Naive thymus-derived CD4-positive, alpha-beta T cell (primary cell): ENCODE results near the gene RBFA. TPM values are rescaled to one million over a fixed set of nuclear protein-coding genes. Genes with fewer than 3 reads are reported as not detected.

Source experiments
- ATAC-seq: fragments of 150-1000 bp; cut with Tn5 transposase; 2 replicates; pipeline ENCODE4 v1.10.0; 2021; ENCODE audit warnings: mild to moderate bottlenecking, moderate library complexity
- CTCF ChIA-PET: fragments of 350-600 bp; sonication (Branson Sonifier 250); formaldehyde crosslinking; loops from one replicate; lab custom pipeline; 2021; ENCODE audit warnings: antibody characterized with exemption; lab: Charles Lee
- POLR2A ChIA-PET: fragments of 350-600 bp; sonication (Branson Sonifier 250); formaldehyde crosslinking; loops from one replicate; lab custom pipeline; 2021; ENCODE audit warnings: antibody characterized with exemption, inconsistent platforms; lab: Charles Lee
- DNase-seq, 9 donors: peaks; one replicate each; pipeline versions ENCODE4 v3.0.0 to v3.0.0-alpha.2; 2020 to 2022; ENCODE audit warnings: mixed read lengths in 1 of 9
- H3K27ac ChIP-seq: one replicate; pipeline ENCODE4 v1.7.0; 2013; ENCODE audit warnings: mild to moderate bottlenecking, low read depth, low read length, moderate library complexity
- H3K27me3 ChIP-seq, 2 donors: one replicate each; pipeline ENCODE4 v1.7.0; 2013; ENCODE audit warnings: low read length in 2 of 2, mild to moderate bottlenecking in 2 of 2, moderate library complexity in 2 of 2; ENCODE audit not compliant: control insufficient read depth in 2 of 2, insufficient read depth in 2 of 2
- H3K36me3 ChIP-seq, 3 experiments: 1 replicate in 2 of 3; 2 replicates in 1 of 3; pipeline ENCODE4 v1.7.0; 2013; ENCODE audit warnings: low read length in 3 of 3, mild to moderate bottlenecking in 3 of 3, moderate library complexity in 1 of 3; ENCODE audit not compliant: insufficient read depth in 3 of 3, control insufficient read depth in 2 of 3
- H3K4me1 ChIP-seq, 2 donors: one replicate each; pipeline ENCODE4 v1.7.0; 2013; ENCODE audit warnings: low read length in 2 of 2, mild to moderate bottlenecking in 2 of 2, moderate library complexity in 1 of 2; ENCODE audit not compliant: control insufficient read depth in 2 of 2, insufficient read depth in 2 of 2
- H3K4me3 ChIP-seq: 2 replicates; pipeline ENCODE4 v1.7.0; 2013; ENCODE audit warnings: mild to moderate bottlenecking, low read length
- H3K9me3 ChIP-seq, 3 experiments: 1 replicate in 2 of 3; 2 replicates in 1 of 3; pipeline ENCODE4 v1.7.0; 2013; ENCODE audit warnings: low read length in 3 of 3; ENCODE audit not compliant: control insufficient read depth in 2 of 3
- H3K27ac Mint-ChIP-seq, 9 donors: one replicate each; pipeline ENCODE4 v1.8.0; 2020 to 2022; ENCODE audit warnings: mixed read lengths in 9 of 9, mild to moderate bottlenecking in 8 of 9, moderate library complexity in 5 of 9, inconsistent platforms in 2 of 9
- H3K27me3 Mint-ChIP-seq, 5 donors: one replicate each; pipeline ENCODE4 v1.8.0; 2021 to 2022; ENCODE audit warnings: mixed read lengths in 5 of 5, mild to moderate bottlenecking in 1 of 5
- H3K36me3 Mint-ChIP-seq, 5 donors: one replicate each; pipeline ENCODE4 v1.8.0; 2020 to 2022; ENCODE audit warnings: mixed read lengths in 5 of 5, mild to moderate bottlenecking in 3 of 5, inconsistent platforms in 1 of 5
- H3K4me1 Mint-ChIP-seq, 7 donors: one replicate each; pipeline ENCODE4 v1.8.0; 2020 to 2022; ENCODE audit warnings: mixed read lengths in 7 of 7, mild to moderate bottlenecking in 3 of 7, inconsistent platforms in 1 of 7
- H3K4me3 Mint-ChIP-seq, 10 donors: one replicate each; pipeline ENCODE4 v1.8.0; 2020 to 2022; ENCODE audit warnings: mild to moderate bottlenecking in 10 of 10, mixed read lengths in 10 of 10, moderate library complexity in 6 of 10, inconsistent platforms in 2 of 10
- H3K9me3 Mint-ChIP-seq, 11 donors: one replicate each; pipeline ENCODE4 v1.8.0; 2020 to 2022; ENCODE audit warnings: mixed read lengths in 11 of 11, mild to moderate bottlenecking in 4 of 11, inconsistent platforms in 1 of 11, moderate library complexity in 1 of 11
- intact Hi-C, 2 donors: fragments of 100-400 bp; cut with micrococcal nuclease; formaldehyde crosslinking; loops; one replicate each; pipeline ENCODE4 v1.15.1; 2023
- polyA plus RNA-seq, 2 donors: library from polyadenylated mRNA; unstranded; fragments of 300-500 nt; fragmentation: Illumina TruSeq; gene quantifications; one replicate each; pipeline ENCODE4 v1.2.3, GENCODE V29; 2021
- total RNA-seq, 6 experiments: library from RNA in 5 of 6; stranded (reverse) in 5 of 6; gene quantifications; 1 replicate in 5 of 6; 2 replicates in 1 of 6; pipeline ENCODE4 v1.2.3 and lab custom pipeline; 2021 to 2026

RBFA gene
- total RNA-seq: 10 to 100 TPM; 17.6 to 23.5 (median 21.7) TPM
- polyA plus RNA-seq: 10 to 100 TPM; 14.6 to 15.7 TPM
- 11.4 reads per million, percentile 38 among the genes with 10 or more reads in this experiment for total RNA-seq (lab: John Stamatoyannopoulos, UW)

- no peaks in the 10 kb centered on the region for H3K9me3 ChIP-seq
- Mint-ChIP-seq H3K4me1 (peaks cover 22 to 36% (median 29%) of the 10 kb centered on the region in 7 donors), H3K36me3 (peaks cover 5 to 26% (median 16%) of the 10 kb centered on the region in 5 donors), H3K27me3 (no peaks in the 10 kb centered on the region), H3K4me3 (peak within 1 kb of the TSS; percentile 84 to 95 (median 91)), H3K27ac (peak within 1 kb of the TSS; percentile 86 to 99 (median 96)), H3K9me3 (peaks cover 0 to 12% (median 4%) of the 10 kb centered on the region in 11 donors)
- DNase-seq: peak; percentile 95 to 100 (median 98)
- peak within 1 kb of the TSS; percentile 83 for H3K4me3 ChIP-seq
- peak; percentile 88 for ATAC-seq
- ChIA-PET CTCF (interaction anchor here (0.8 kb wide), 1 partner anchor 83 kb away, joined by 3 read pairs; the partner anchor contains the start of gene SLC66A2), POLR2A (interaction anchor here (0.7 to 2.1 kb wide), 9 partner anchors 11 to 356 kb away, joined by 3 to 9 read pairs (median 4); partner anchors contain the start of genes ADNP2 and TXNL4A)
- peaks cover 0 to 8% (median 0%) of the 10 kb centered on the region in 3 experiments for H3K36me3 ChIP-seq
- peak within 1 kb of the TSS; percentile 87 for H3K27ac ChIP-seq
- intact Hi-C loops: loop anchor here (1.0 to 5.0 kb wide), 8 partner anchors 46 to 642 kb away; partner anchors contain the start of genes ADNP2 (in 2 of the 2), CTDP1 (in 2 of the 2), SLC66A2 (in 2 of the 2) and TXNL4A (in 2 of the 2)
- no peaks in the 10 kb centered on the region for H3K27me3 ChIP-seq
- peaks cover 8 to 14% of the 10 kb centered on the region in 2 donors for H3K4me1 ChIP-seq
These were observed at the start of gene RBFA for GRCh38 chr18:80034068-80034851. Gene RBFA, plus strand, starts transcription at chr18:80034434. Its CDS starts 62 bp downstream, at chr18:80034496.

GRCh38 chr18:79985172-79985571 is 49.1 kb upstream of the RBFA start:
- peak overlapping the region in 5 of 10 donors; percentile 1 to 47 (median 42) for H3K4me3 Mint-ChIP-seq
- peaks cover 0 to 1% (median 0%) of the 10 kb centered on the region in 11 donors for H3K9me3 Mint-ChIP-seq

GRCh38 chr18:79986726-79987125 is 47.5 kb upstream of the RBFA start:
- intact Hi-C loops: loop anchor here (5.0 to 10.0 kb wide), 3 partner anchors 192 to 582 kb away; partner anchors contain the start of gene KCNG2 (in 1 of the 2)
- H3K27ac Mint-ChIP-seq: peak overlapping the region; percentile 72 to 94 (median 90)
- no peaks in the 10 kb centered on the region for H3K27me3 Mint-ChIP-seq
- H3K9me3 ChIP-seq: no peaks in the 10 kb centered on the region
- no peaks in the 10 kb centered on the region for H3K27me3 ChIP-seq
- ChIA-PET POLR2A (interaction anchor here (0.9 to 3.3 kb wide), 3 partner anchors 21 to 48 kb away, joined by 3 to 19 read pairs (median 3); partner anchors contain the start of genes HSBP1L1 and RBFA), CTCF (interaction anchor here (1.1 kb wide), 1 partner anchor 38 kb away, joined by 3 read pairs; no protein-coding TSS in a partner anchor)
- ATAC-seq (no peak), DNase-seq (no peak)
- H3K4me3 Mint-ChIP-seq: peak overlapping the region; percentile 80 to 97 (median 88)
- peak overlapping the region; percentile 93 for H3K27ac ChIP-seq
- peaks cover 40 to 63% (median 55%) of the 10 kb centered on the region in 7 donors for H3K4me1 Mint-ChIP-seq
- H3K4me3 ChIP-seq: no peak overlapping the region
- H3K36me3 Mint-ChIP-seq: peaks cover 0 to 16% (median 4%) of the 10 kb centered on the region in 5 donors
- peaks cover 0 to 12% (median 0%) of the 10 kb centered on the region in 3 experiments for H3K36me3 ChIP-seq
- peaks cover 30 to 33% of the 10 kb centered on the region in 2 donors for H3K4me1 ChIP-seq
- H3K9me3 Mint-ChIP-seq: peaks cover 0 to 1% (median 0%) of the 10 kb centered on the region in 11 donors

More at GRCh38 chr18:79985172-79985571, 49.1 kb upstream of the RBFA start:
- POLR2A ChIA-PET: interaction anchor here (0.6 to 2.1 kb wide), 5 partner anchors 17 to 49 kb away, joined by 3 to 5 read pairs (median 4); no protein-coding TSS in a partner anchor
- no peak for ATAC-seq
- intact Hi-C loops: loop anchor here (5.0 to 10.0 kb wide), 3 partner anchors 190 to 580 kb away; partner anchors contain the start of gene KCNG2 (in 1 of the 2)
- Mint-ChIP-seq H3K36me3 (peaks cover 0 to 16% (median 4%) of the 10 kb centered on the region in 5 donors), H3K4me1 (peaks cover 43 to 78% (median 67%) of the 10 kb centered on the region in 7 donors), H3K27me3 (no peaks in the 10 kb centered on the region), H3K27ac (peak overlapping the region in 6 of 9 donors; percentile 0 to 74 (median 15))
- Histone ChIP-seq H3K27ac (no peak overlapping the region), H3K4me1 (peaks cover 30 to 33% of the 10 kb centered on the region in 2 donors), H3K27me3 (no peaks in the 10 kb centered on the region), H3K36me3 (peaks cover 0 to 12% (median 0%) of the 10 kb centered on the region in 3 experiments), H3K9me3 (no peaks in the 10 kb centered on the region), H3K4me3 (no peak overlapping the region)
- no peak for DNase-seq
- CTCF ChIA-PET: interaction anchor here (0.6 to 1.2 kb wide), 4 partner anchors 9 to 423 kb away, joined by 4 to 7 read pairs (median 4); no protein-coding TSS in a partner anchor

- H3K4me3 ChIP-seq: peak overlapping the region; percentile 94
- peaks cover 0 to 1% (median 0%) of the 10 kb centered on the region in 11 donors for H3K9me3 Mint-ChIP-seq
- ATAC-seq (no peak), DNase-seq (no peak)
- no peaks in the 10 kb centered on the region for H3K27me3 Mint-ChIP-seq
- H3K36me3 Mint-ChIP-seq: peaks cover 0 to 16% (median 4%) of the 10 kb centered on the region in 5 donors
- CTCF ChIA-PET: interaction anchor here (0.5 to 1.1 kb wide), 4 partner anchors 11 to 495 kb away, joined by 3 to 4 read pairs (median 3); no protein-coding TSS in a partner anchor
- peaks cover 0 to 12% (median 0%) of the 10 kb centered on the region in 3 experiments for H3K36me3 ChIP-seq
- no peaks in the 10 kb centered on the region for H3K27me3 ChIP-seq
- peak overlapping the region; percentile 78 to 94 (median 90) for H3K27ac Mint-ChIP-seq
- intact Hi-C loops: loop anchor here (5.0 to 10.0 kb wide), 3 partner anchors 193 to 583 kb away; partner anchors contain the start of gene KCNG2 (in 1 of the 2)
- POLR2A ChIA-PET: interaction anchor here (1.0 to 3.3 kb wide), 7 partner anchors 15 to 307 kb away, joined by 3 to 19 read pairs (median 3); partner anchors contain the start of genes CTDP1, HSBP1L1 and SLC66A2
- peak overlapping the region; percentile 93 for H3K27ac ChIP-seq
- peaks cover 33 to 55% (median 47%) of the 10 kb centered on the region in 7 donors for H3K4me1 Mint-ChIP-seq
- peaks cover 28 to 33% of the 10 kb centered on the region in 2 donors for H3K4me1 ChIP-seq
- no peaks in the 10 kb centered on the region for H3K9me3 ChIP-seq
- peak overlapping the region; percentile 80 to 97 (median 88) for H3K4me3 Mint-ChIP-seq
These were observed 46.7 kb upstream of the RBFA start for GRCh38 chr18:79987566-79987965.

- Mint-ChIP-seq H3K36me3 (peaks cover 0 to 16% (median 4%) of the 10 kb centered on the region in 5 donors), H3K27ac (peak overlapping the region; percentile 85 to 94 (median 90)), H3K4me3 (peak overlapping the region; percentile 80 to 97 (median 88)), H3K9me3 (peaks cover 0 to 1% (median 0%) of the 10 kb centered on the region in 11 donors), H3K27me3 (peaks cover 0 to 3% (median 0%) of the 10 kb centered on the region in 5 donors), H3K4me1 (peaks cover 31 to 51% (median 43%) of the 10 kb centered on the region in 7 donors)
- Histone ChIP-seq H3K9me3 (no peaks in the 10 kb centered on the region), H3K4me1 (peaks cover 25 to 32% of the 10 kb centered on the region in 2 donors), H3K27ac (peak overlapping the region; percentile 93), H3K27me3 (no peaks in the 10 kb centered on the region), H3K36me3 (peaks cover 0 to 12% (median 0%) of the 10 kb centered on the region in 3 experiments), H3K4me3 (peak overlapping the region; percentile 94)
- CTCF ChIA-PET: interaction anchor here (0.5 to 1.0 kb wide), 3 partner anchors 11 to 495 kb away, joined by 3 to 4 read pairs (median 3); no protein-coding TSS in a partner anchor
- intact Hi-C loops: loop anchor here (1.0 to 10.0 kb wide), 12 partner anchors 24 to 919 kb away; partner anchors contain the start of genes CTDP1 (in 2 of the 2), HSBP1L1 (in 2 of the 2), RBFA (in 2 of the 2) and SLC66A2 (in 2 of the 2)
- DNase-seq: peak in 8 of 9 donors; percentile 56 to 71 (median 68)
- peak; percentile 82 for ATAC-seq
- POLR2A ChIA-PET: interaction anchor here (1.0 to 3.3 kb wide), 6 partner anchors 16 to 308 kb away, joined by 3 to 19 read pairs (median 4); partner anchors contain the start of genes CTDP1, HSBP1L1 and SLC66A2
These were observed 46.2 kb upstream of the RBFA start for GRCh38 chr18:79988071-79988450.
